Stimulated activated CD8-positive, alpha-beta memory T cell treated with anti-CD3 and anti-CD28 coated beads, Interleukin-7, amount 100 ng/mL, for 24 hours (primary cell): ENCODE results near the gene N4BP2L2.
"Not testable (repeated sequence)": the region's sequence is repeated elsewhere in the genome, so short reads cannot be mapped to it uniquely, and the experiment has no call there.

Experiments used
- DNase-seq: peaks from one replicate; pipeline ENCODE4 v3.0.0-alpha.2; 2020; ENCODE audit warnings: low read depth

N4BP2L2 gene

GRCh38 chr13:32538621-32539246, at the start of gene N4BP2L2:
Gene N4BP2L2, minus strand, starts transcription at chr13:32538795. Its CDS starts 1,768 bp downstream, at chr13:32537027.
- peak; percentile 80 for DNase-seq

DNA sequence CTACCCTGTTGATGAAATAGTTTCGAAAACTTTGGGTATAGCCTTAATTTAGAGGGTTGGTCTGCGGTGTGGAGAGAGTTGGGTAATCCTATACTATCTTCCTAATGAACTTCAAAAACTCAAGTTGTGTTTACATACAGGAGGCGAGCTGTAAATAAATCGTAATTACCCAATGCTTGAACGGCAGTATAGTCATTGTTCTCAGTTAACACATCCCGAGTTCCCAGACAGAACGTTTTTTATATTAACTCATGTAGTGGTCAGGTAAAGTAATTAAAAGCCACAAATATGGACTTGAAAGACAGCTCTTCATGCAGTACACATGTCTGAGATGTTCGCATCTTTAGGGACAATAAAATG, 49.2 kb upstream of the N4BP2L2 start:
- no peak for DNase-seq

DNA sequence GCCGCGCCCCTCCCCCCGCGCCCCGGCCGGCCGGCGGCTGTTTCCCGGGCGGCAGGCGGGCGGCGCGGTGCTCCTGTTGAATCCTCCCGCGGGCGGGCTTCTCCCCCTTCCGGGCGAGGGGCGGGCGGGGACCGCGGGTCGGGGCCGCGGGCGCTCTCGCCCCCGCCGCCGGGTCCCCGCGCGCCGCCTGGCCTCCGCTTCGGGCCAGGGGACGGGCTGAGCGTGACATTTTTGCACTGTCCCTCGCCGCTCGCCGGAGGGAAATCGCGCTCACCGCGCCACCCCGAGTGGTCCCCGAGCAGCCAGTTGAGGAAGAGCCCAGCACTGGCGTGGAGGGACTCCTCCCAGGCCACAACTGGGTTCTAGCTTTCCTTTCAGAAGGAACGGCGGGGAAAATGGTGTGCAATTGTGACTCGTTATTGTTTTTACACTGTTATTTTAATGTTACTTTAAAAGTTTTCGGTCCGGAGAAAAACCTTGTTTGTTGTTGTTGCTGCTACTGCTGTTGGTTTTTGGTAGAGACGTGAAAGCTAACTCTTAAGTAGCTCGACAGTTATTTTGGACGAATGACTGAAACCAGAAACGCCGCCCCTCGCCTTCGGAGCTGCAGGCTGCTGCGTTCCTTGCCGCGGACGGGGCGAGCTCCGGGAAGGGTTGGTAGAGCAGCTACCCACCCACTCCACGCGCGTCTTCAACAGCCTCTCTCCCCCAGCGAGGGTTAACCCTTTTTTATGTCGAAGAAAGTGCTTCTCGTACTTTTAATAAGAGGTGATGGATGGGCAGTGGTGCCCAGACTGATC, 48.6 kb upstream of the N4BP2L2 start:
- peak; percentile 24 for DNase-seq

GRCh38 chr13:32586080-32586900, 47.7 kb upstream of the N4BP2L2 start, which contains the start of gene PDS5B:
Gene PDS5B, plus strand, starts transcription at chr13:32586452. Its CDS starts 62,321 bp downstream, at chr13:32648773.
- peak; percentile 78 for DNase-seq

GRCh38 chr13:32585550-32586079, 47.0 kb upstream of the N4BP2L2 start:
- DNase-seq, result no peak

- no peak for DNase-seq
These were observed 44.4 kb upstream of the N4BP2L2 start for GRCh38 chr13:32582991-32583390.

GRCh38 chr13:32582281-32582680, 43.7 kb upstream of the N4BP2L2 start:
- no peak for DNase-seq

GRCh38 chr13:32581177-32581786, 42.7 kb upstream of the N4BP2L2 start:
- no peak for DNase-seq

GRCh38 chr13:32577032-32577431, 38.4 kb upstream of the N4BP2L2 start:
- DNase-seq, result no peak

DNA sequence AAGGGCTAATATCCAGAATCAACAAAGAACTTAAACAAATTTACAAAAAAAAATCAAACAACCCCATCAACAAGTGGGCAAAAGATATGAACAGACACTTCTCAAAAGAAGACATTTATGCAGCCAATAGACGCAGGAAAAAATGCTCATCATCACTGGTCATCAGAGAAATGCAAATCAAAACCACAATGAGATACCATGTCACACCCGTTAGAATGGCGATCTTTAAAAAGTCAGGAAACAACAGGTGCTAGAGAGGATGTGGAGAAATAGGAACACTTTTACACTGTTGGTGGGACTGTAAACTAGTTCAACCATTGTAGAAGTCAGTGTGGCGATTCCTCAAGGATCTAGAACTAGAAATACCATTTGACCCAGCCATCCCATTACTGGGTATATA, 37.1 kb upstream of the N4BP2L2 start:
- DNase-seq, result not testable (repeated sequence)

DNA sequence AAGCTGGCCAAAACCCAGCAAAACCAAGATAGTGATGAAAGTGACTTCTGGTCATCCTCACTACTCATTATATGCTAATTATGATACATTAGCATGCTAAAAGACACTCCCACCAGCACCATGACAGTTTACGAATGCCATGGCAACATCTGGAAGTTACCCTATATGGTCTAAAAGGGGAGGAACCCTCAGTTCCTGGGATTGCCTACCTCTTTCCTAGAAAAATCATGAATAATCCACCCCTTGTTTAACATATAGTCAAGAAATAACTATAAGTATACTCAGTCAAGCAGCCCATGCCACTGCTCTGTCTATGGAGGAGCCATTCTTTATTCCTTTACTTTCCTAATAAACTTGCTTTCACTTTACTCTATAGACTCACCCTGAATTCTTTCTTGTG, 22.2 kb upstream of the N4BP2L2 start:
- DNase-seq, result not testable (repeated sequence)

GRCh38 chr13:32555613-32556012, 17.0 kb upstream of the N4BP2L2 start:
- DNase-seq, result no peak

DNA sequence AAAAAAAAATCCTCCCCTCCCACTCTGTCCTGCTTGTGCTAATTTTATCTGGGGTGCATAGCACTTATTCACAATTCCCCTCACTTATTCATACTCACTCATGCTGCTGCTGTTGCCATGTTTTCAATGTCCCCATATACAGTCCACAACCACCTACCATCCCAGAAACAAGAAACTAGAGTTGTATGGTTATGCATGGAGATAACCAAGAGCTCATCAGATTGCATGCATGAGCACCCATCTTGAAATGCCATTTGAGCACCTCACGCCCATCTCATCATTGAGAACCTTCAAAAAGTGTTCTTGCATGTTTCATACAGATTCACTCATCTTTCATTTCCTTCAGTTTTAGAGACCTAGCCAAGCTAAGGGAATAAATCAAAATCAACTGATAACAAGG, 15.1 kb upstream of the N4BP2L2 start:
- DNase-seq, result no peak

GRCh38 chr13:32549788-32550187, 11.2 kb upstream of the N4BP2L2 start:
- DNase-seq, result no peak

GRCh38 chr13:32548837-32549236, 10.2 kb upstream of the N4BP2L2 start:
- DNase-seq, result no peak

- DNase-seq, result no peak
These were observed 6.5 kb upstream of the N4BP2L2 start for GRCh38 chr13:32545083-32545482.

GRCh38 chr13:32542221-32542620, 3.6 kb upstream of the N4BP2L2 start:
- DNase-seq, result no peak

- DNase-seq, result no peak
These were observed 413 bp downstream of the N4BP2L2 start for GRCh38 chr13:32538143-32538620.

GRCh38 chr13:32537580-32538142, 934 bp downstream of the N4BP2L2 start:
- peak; percentile 12 for DNase-seq

DNA sequence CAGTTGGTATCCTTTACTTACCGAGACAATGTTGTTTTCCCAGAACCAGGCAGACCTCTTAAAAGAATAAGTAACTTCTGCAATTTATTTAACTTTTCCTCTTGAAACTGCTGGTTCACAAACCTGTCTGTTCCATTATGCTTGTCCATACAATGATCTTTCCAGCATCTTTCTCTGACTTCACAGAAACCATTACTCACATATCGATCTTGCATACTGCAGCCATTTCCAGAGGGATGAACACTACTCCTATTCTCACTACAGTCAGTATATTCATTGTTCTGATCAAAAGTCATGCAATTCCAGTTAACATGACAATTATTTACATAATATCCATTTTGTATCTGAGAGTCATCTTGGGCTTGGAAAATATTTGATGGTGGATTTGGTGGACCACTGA, 2.8 kb downstream of the N4BP2L2 start:
- DNase-seq, result no peak

- DNase-seq, result no peak
These were observed 3.5 kb downstream of the N4BP2L2 start for GRCh38 chr13:32535115-32535514.
